ENCODE data around the gene LIPM. TPM values are rescaled to one million over a fixed set of nuclear protein-coding genes. Genes with fewer than 3 reads are reported as not detected.

The LIPM gene
- total and polyA plus RNA-seq, 8 donors: 0.14 TPM; not detected in 7

GRCh38 chr10:88759366-88760101 lies 43.0 kb upstream of the LIPM start, which contains the start of gene LIPN:
Gene LIPN, plus strand, starts transcription at chr10:88760020. Its CDS starts 1,386 bp downstream, at chr10:88761406.
- Histone ChIP-seq H3K4me3 (no peak within 1 kb of the TSS), H3K27me3 (no peaks in the 10 kb centered on the region), H3K36me3 (no peaks in the 10 kb centered on the region), H3K27ac (peak within 1 kb of the TSS in 1 of 2 donors; percentile 81), H3K4me1 (no peaks in the 10 kb centered on the region), H3K9me3 (no peaks in the 10 kb centered on the region)
- no peak for TF ChIP-seq CTCF (IDR thresholded peaks at IDR 0.05)
- peak in 2 of 4 donors; percentile 1 to 43 for DNase-seq
- intact Hi-C loops (cut with DNase I): no loop called here
- peak; percentile 78 for ATAC-seq

- H3K36me3 ChIP-seq: no peaks in the 10 kb centered on the region
- no peaks in the 10 kb centered on the region for H3K9me3 ChIP-seq
- DNase-seq (no peak), ATAC-seq (no peak)
- H3K27ac ChIP-seq: no peak overlapping the region
- peaks cover 0 to 9% of the 10 kb centered on the region in 2 donors for H3K4me1 ChIP-seq
- no peaks in the 10 kb centered on the region for H3K27me3 ChIP-seq
- no peak for TF ChIP-seq CTCF (IDR thresholded peaks at IDR 0.05)
- intact Hi-C loops (cut with DNase I): no loop called here
- no peak overlapping the region for H3K4me3 ChIP-seq
Measured at GRCh38 chr10:88762906-88763305, 39.6 kb upstream of the LIPM start.

GRCh38 chr10:88763441-88763840 lies 39.1 kb upstream of the LIPM start:
- ATAC-seq (no peak), DNase-seq (no peak)
- no peak overlapping the region for H3K27ac ChIP-seq
- TF ChIP-seq CTCF (IDR thresholded peaks at IDR 0.05): no peak
- intact Hi-C loops (cut with DNase I): no loop called here
- no peaks in the 10 kb centered on the region for H3K36me3 ChIP-seq
- H3K4me1 ChIP-seq: peaks cover 0 to 9% of the 10 kb centered on the region in 2 donors
- H3K27me3 ChIP-seq: no peaks in the 10 kb centered on the region
- H3K4me3 ChIP-seq: no peak overlapping the region
- H3K9me3 ChIP-seq: no peaks in the 10 kb centered on the region

- no peaks in the 10 kb centered on the region for H3K27me3 ChIP-seq
- DNase-seq: no peak
- intact Hi-C loops (cut with DNase I): no loop called here
- ATAC-seq: no peak
- no peaks in the 10 kb centered on the region for H3K9me3 ChIP-seq
- H3K4me1 ChIP-seq: peaks cover 0 to 9% of the 10 kb centered on the region in 2 donors
- TF ChIP-seq CTCF (IDR thresholded peaks at IDR 0.05): no peak
- H3K36me3 ChIP-seq: no peaks in the 10 kb centered on the region
- no peak overlapping the region for H3K4me3 ChIP-seq
- H3K27ac ChIP-seq: no peak overlapping the region
Measured at GRCh38 chr10:88764110-88764509, 38.4 kb upstream of the LIPM start.

- no peak for ATAC-seq
- H3K9me3 ChIP-seq: no peaks in the 10 kb centered on the region
- no peaks in the 10 kb centered on the region for H3K27me3 ChIP-seq
- DNase-seq: no peak
- intact Hi-C loops (cut with DNase I): no loop called here
- no peaks in the 10 kb centered on the region for H3K36me3 ChIP-seq
- H3K4me3 ChIP-seq: no peak overlapping the region
- TF ChIP-seq CTCF (IDR thresholded peaks at IDR 0.05): no peak
- no peak overlapping the region for H3K27ac ChIP-seq
- peaks cover 0 to 9% of the 10 kb centered on the region in 2 donors for H3K4me1 ChIP-seq
Measured at GRCh38 chr10:88765816-88766215, 36.7 kb upstream of the LIPM start.

Measured in left lung (tissue), 10 donors.